ENCODE measurements around the gene GRK6.

DNA sequence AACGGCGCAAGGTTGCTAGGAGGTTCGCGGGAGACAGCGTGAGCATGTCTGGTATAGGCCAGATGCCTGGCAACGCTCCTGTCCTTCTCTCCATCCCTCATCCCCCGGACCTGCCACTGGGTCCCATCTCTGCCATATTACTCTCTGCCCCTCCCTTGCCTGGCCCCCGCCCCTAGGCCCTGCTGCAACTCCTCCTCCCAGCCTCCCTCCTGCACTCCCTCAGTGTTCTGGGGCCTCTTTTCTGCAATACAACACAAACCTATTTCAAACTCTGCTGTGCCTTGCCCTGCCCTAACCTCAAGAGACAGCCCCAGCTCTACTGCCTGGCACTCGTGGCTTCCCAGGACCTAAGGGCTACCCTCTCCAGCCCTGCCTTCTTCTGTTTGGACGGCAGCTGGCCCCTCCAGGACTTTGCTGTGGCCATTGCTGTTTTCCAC lies 55.9 kb downstream of the GRK6 start:
- TF ChIP-seq, protein P1, sequence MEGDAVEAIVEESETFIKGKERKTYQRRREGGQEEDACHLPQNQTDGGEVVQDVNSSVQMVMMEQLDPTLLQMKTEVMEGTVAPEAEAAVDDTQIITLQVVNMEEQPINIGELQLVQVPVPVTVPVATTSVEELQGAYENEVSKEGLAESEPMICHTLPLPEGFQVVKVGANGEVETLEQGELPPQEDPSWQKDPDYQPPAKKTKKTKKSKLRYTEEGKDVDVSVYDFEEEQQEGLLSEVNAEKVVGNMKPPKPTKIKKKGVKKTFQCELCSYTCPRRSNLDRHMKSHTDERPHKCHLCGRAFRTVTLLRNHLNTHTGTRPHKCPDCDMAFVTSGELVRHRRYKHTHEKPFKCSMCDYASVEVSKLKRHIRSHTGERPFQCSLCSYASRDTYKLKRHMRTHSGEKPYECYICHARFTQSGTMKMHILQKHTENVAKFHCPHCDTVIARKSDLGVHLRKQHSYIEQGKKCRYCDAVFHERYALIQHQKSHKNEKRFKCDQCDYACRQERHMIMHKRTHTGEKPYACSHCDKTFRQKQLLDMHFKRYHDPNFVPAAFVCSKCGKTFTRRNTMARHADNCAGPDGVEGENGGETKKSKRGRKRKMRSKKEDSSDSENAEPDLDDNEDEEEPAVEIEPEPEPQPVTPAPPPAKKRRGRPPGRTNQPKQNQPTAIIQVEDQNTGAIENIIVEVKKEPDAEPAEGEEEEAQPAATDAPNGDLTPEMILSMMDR (IDR thresholded peaks at IDR 0.05): no peak
- no peak for TF ChIP-seq ZFX (IDR thresholded peaks at IDR 0.05; ENCODE audit: borderline replicate concordance)

All from 22Rv1 (cell line).